Mesothelial cell of epicardium (in vitro differentiated cells): Measurements from ENCODE around the gene USH2A. TPM values are rescaled to one million over a fixed set of nuclear protein-coding genes. Genes with fewer than 3 reads are reported as not detected.

Experiments used
- DNase-seq, 2 experiments: peaks; one replicate each; pipeline ENCODE4 v3.0.0; 2021; ENCODE audit warnings: low spot score in 2 of 2; ENCODE audit not compliant: unreplicated experiment in 2 of 2
- H3K27ac Mint-ChIP-seq: 2 replicates; pipeline ENCODE4 v1.8.0; 2021; ENCODE audit warnings: mixed read lengths
- H3K27me3 Mint-ChIP-seq: 2 replicates; pipeline ENCODE4 v1.8.0; 2021; ENCODE audit warnings: low read depth, mixed read lengths
- H3K36me3 Mint-ChIP-seq: 2 replicates; pipeline ENCODE4 v1.8.0; 2021; ENCODE audit warnings: mixed read lengths
- H3K4me1 Mint-ChIP-seq: 2 replicates; pipeline ENCODE4 v1.8.0; 2021; ENCODE audit warnings: mixed read lengths
- H3K4me3 Mint-ChIP-seq: 2 replicates; pipeline ENCODE4 v1.8.0; 2021; ENCODE audit warnings: mild to moderate bottlenecking, moderate library complexity, mixed read lengths
- H3K9me3 Mint-ChIP-seq: 2 replicates; pipeline ENCODE4 v1.8.0; 2021; ENCODE audit warnings: mixed read lengths
- total RNA-seq: library from RNA; stranded (reverse); gene quantifications from 3 replicates; pipeline ENCODE4 v1.2.1, GENCODE V29; 2021
- TF ChIP-seq, protein P1 (sequence below): fragments of 200-600 bp; sonication (generic); IDR thresholded peaks from one replicate; pipeline ENCODE4 v1.5.0; 2021; ENCODE audit warnings: antibody characterized with exemption; ENCODE audit not compliant: unreplicated experiment

Gene USH2A
- total RNA-seq, 1 donor from 2014 or later, result 0.02 TPM

- H3K36me3 Mint-ChIP-seq, result no peaks in the 10 kb centered on the region
- H3K4me3 Mint-ChIP-seq, result no peak overlapping the region
- no peaks in the 10 kb centered on the region for H3K27me3 Mint-ChIP-seq
- peaks cover 14% of the 10 kb centered on the region for H3K4me1 Mint-ChIP-seq
- no peaks in the 10 kb centered on the region for H3K9me3 Mint-ChIP-seq
- TF ChIP-seq, protein P1, sequence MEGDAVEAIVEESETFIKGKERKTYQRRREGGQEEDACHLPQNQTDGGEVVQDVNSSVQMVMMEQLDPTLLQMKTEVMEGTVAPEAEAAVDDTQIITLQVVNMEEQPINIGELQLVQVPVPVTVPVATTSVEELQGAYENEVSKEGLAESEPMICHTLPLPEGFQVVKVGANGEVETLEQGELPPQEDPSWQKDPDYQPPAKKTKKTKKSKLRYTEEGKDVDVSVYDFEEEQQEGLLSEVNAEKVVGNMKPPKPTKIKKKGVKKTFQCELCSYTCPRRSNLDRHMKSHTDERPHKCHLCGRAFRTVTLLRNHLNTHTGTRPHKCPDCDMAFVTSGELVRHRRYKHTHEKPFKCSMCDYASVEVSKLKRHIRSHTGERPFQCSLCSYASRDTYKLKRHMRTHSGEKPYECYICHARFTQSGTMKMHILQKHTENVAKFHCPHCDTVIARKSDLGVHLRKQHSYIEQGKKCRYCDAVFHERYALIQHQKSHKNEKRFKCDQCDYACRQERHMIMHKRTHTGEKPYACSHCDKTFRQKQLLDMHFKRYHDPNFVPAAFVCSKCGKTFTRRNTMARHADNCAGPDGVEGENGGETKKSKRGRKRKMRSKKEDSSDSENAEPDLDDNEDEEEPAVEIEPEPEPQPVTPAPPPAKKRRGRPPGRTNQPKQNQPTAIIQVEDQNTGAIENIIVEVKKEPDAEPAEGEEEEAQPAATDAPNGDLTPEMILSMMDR, result no peak
- DNase-seq, result no peak
- H3K27ac Mint-ChIP-seq, result no peak overlapping the region
Measured at GRCh38 chr1:216450227-216450626, 27.0 kb upstream of the USH2A start.

GRCh38 chr1:216448011-216448510 is 24.8 kb upstream of the USH2A start:
- H3K27ac Mint-ChIP-seq, result no peak overlapping the region
- DNase-seq, result no peak
- no peaks in the 10 kb centered on the region for H3K36me3 Mint-ChIP-seq
- TF ChIP-seq, protein P1, result no peak
- H3K4me1 Mint-ChIP-seq, result peaks cover 4% of the 10 kb centered on the region
- no peaks in the 10 kb centered on the region for H3K27me3 Mint-ChIP-seq
- H3K4me3 Mint-ChIP-seq, result no peak overlapping the region
- no peaks in the 10 kb centered on the region for H3K9me3 Mint-ChIP-seq

- Mint-ChIP-seq H3K4me3 (no peak overlapping the region), H3K4me1 (no peaks in the 10 kb centered on the region), H3K9me3 (no peaks in the 10 kb centered on the region), H3K27me3 (no peaks in the 10 kb centered on the region), H3K36me3 (no peaks in the 10 kb centered on the region), H3K27ac (no peak overlapping the region)
- DNase-seq, result no peak
- TF ChIP-seq, protein P1, result no peak
Measured at GRCh38 chr1:216437603-216438002, 14.4 kb upstream of the USH2A start.

DNA sequence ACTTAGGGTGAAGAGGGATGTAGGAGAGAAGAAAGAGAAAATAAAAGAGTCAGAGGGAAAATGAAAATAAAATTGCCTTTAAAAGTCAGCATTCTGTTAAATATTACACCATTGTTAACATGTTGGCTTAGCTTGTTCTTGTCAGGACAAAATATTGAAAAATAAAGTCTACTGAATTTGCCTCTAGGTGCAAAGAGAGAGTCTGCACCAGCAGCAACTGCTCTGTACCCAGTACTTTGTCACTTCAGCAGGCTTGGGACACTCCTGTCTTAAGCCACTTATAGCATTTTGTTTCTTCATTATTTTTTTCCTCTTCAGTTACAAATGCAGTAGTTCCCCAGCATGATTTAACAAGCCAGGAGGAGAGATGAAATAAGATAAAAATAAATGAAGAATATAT is 11.0 kb upstream of the USH2A start:
- TF ChIP-seq, protein P1, result no peak
- DNase-seq, result no peak
- no peaks in the 10 kb centered on the region for H3K36me3 Mint-ChIP-seq

GRCh38 chr1:216433175-216433574 is 9.9 kb upstream of the USH2A start:
- DNase-seq, result no peak
- no peaks in the 10 kb centered on the region for H3K36me3 Mint-ChIP-seq
- no peaks in the 10 kb centered on the region for H3K4me1 Mint-ChIP-seq
- no peaks in the 10 kb centered on the region for H3K27me3 Mint-ChIP-seq
- TF ChIP-seq, protein P1, result no peak
- H3K4me3 Mint-ChIP-seq, result no peak overlapping the region
- H3K9me3 Mint-ChIP-seq, result no peaks in the 10 kb centered on the region
- H3K27ac Mint-ChIP-seq, result no peak overlapping the region

More for the DNA sequence above, 11.0 kb upstream of the USH2A start:
- Mint-ChIP-seq H3K27ac (no peak overlapping the region), H3K4me3 (no peak overlapping the region), H3K27me3 (no peaks in the 10 kb centered on the region), H3K4me1 (no peaks in the 10 kb centered on the region), H3K9me3 (no peaks in the 10 kb centered on the region)

GRCh38 chr1:216430744-216431143 is 7.5 kb upstream of the USH2A start:
- TF ChIP-seq, protein P1, result no peak
- Mint-ChIP-seq H3K27me3 (no peaks in the 10 kb centered on the region), H3K4me3 (no peak overlapping the region), H3K36me3 (no peaks in the 10 kb centered on the region), H3K4me1 (no peaks in the 10 kb centered on the region), H3K27ac (no peak overlapping the region), H3K9me3 (no peaks in the 10 kb centered on the region)
- DNase-seq, result no peak
